Stimulated activated naive CD8-positive, alpha-beta T cell treated with anti-CD3 and anti-CD28 coated beads, Interleukin-15, Interleukin-2, amounts not matched to agents 100 ng/mL and 50 ng/mL, for 24 hours (primary cell): ENCODE measurements around the gene HMHB1.

Source experiments
- H3K27ac Mint-ChIP-seq: one replicate; pipeline ENCODE4 v1.8.0; 2021; ENCODE audit warnings: mild to moderate bottlenecking, mixed read lengths
- H3K27me3 Mint-ChIP-seq: one replicate; pipeline ENCODE4 v1.8.0; 2021; ENCODE audit warnings: mixed read lengths
- H3K36me3 Mint-ChIP-seq: one replicate; pipeline ENCODE4 v1.8.0; 2021; ENCODE audit warnings: low read depth, mixed read lengths
- H3K4me1 Mint-ChIP-seq: one replicate; pipeline ENCODE4 v1.8.0; 2021; ENCODE audit warnings: low read depth, mixed read lengths
- H3K4me3 Mint-ChIP-seq: one replicate; pipeline ENCODE4 v1.8.0; 2021; ENCODE audit warnings: mild to moderate bottlenecking, mixed read lengths
- H3K9me3 Mint-ChIP-seq: one replicate; pipeline ENCODE4 v1.8.0; 2021; ENCODE audit warnings: mixed read lengths

Gene HMHB1

DNA sequence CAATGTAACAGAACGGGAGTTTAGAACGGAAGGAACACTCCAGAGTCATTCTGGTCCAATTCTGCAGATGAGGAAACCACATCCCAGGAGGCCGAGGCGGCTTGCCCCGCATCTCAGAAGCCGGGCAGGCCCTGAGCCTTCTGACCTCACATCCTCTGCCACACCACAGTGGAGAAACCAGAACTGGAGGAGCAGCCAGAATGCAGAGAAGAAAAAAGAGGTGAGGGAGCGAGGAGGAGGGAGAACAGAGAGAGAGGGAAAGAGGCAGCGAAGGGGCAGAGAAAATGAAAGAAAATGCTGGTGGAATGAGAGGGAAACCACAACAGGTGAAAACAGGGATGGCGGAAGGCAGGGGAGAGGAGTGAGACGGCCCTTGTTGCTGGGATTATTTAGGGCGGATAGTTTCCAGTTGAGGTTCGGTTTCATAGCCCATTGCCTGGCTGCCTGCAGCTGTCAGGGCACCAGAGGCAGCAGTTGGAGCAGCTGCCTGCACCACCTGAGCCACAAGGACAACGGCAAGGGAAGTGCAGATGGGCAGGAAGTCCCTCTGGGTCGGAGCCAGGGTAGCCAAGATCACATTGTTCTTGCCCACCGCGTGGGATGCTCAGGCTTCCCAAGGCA, at the start of gene HMHB1:
Gene HMHB1 (plus strand): TSS at position 77 of the 621 bp plus-strand sequence.
- Mint-ChIP-seq H3K27me3 (peaks cover 6% of the 10 kb centered on the region), H3K27ac (peak within 1 kb of the TSS; percentile 75), H3K36me3 (no peaks in the 10 kb centered on the region), H3K4me3 (peak within 1 kb of the TSS; percentile 73), H3K9me3 (no peaks in the 10 kb centered on the region), H3K4me1 (peaks cover 17% of the 10 kb centered on the region)

GRCh38 chr5:143762636-143763220, 49.2 kb upstream of the HMHB1 start:
- H3K27ac Mint-ChIP-seq, result no peak overlapping the region
- no peak overlapping the region for H3K4me3 Mint-ChIP-seq
- H3K27me3 Mint-ChIP-seq, result peaks cover 8% of the 10 kb centered on the region
- H3K36me3 Mint-ChIP-seq, result no peaks in the 10 kb centered on the region
- peaks cover 6% of the 10 kb centered on the region for H3K4me1 Mint-ChIP-seq
- no peaks in the 10 kb centered on the region for H3K9me3 Mint-ChIP-seq

GRCh38 chr5:143767162-143767561, 44.8 kb upstream of the HMHB1 start:
- Mint-ChIP-seq H3K27me3 (peaks cover 3% of the 10 kb centered on the region), H3K4me1 (no peaks in the 10 kb centered on the region), H3K27ac (no peak overlapping the region), H3K4me3 (no peak overlapping the region), H3K36me3 (no peaks in the 10 kb centered on the region), H3K9me3 (no peaks in the 10 kb centered on the region)

GRCh38 chr5:143769026-143769786, 42.8 kb upstream of the HMHB1 start:
- H3K4me3 Mint-ChIP-seq, result no peak overlapping the region
- H3K36me3 Mint-ChIP-seq, result no peaks in the 10 kb centered on the region
- H3K27me3 Mint-ChIP-seq, result peaks cover 3% of the 10 kb centered on the region
- H3K9me3 Mint-ChIP-seq, result no peaks in the 10 kb centered on the region
- H3K4me1 Mint-ChIP-seq, result no peaks in the 10 kb centered on the region
- no peak overlapping the region for H3K27ac Mint-ChIP-seq

GRCh38 chr5:143770450-143770849, 41.5 kb upstream of the HMHB1 start:
- H3K27ac Mint-ChIP-seq, result no peak overlapping the region
- no peaks in the 10 kb centered on the region for H3K36me3 Mint-ChIP-seq
- no peaks in the 10 kb centered on the region for H3K4me1 Mint-ChIP-seq
- H3K4me3 Mint-ChIP-seq, result no peak overlapping the region
- H3K27me3 Mint-ChIP-seq, result peaks cover 3% of the 10 kb centered on the region
- H3K9me3 Mint-ChIP-seq, result no peaks in the 10 kb centered on the region

GRCh38 chr5:143771189-143771588, 40.8 kb upstream of the HMHB1 start:
- no peaks in the 10 kb centered on the region for H3K36me3 Mint-ChIP-seq
- no peak overlapping the region for H3K27ac Mint-ChIP-seq
- H3K9me3 Mint-ChIP-seq, result no peaks in the 10 kb centered on the region
- H3K4me3 Mint-ChIP-seq, result no peak overlapping the region
- H3K27me3 Mint-ChIP-seq, result peaks cover 2% of the 10 kb centered on the region
- H3K4me1 Mint-ChIP-seq, result no peaks in the 10 kb centered on the region

GRCh38 chr5:143771602-143772001, 40.4 kb upstream of the HMHB1 start:
- H3K27ac Mint-ChIP-seq, result no peak overlapping the region
- no peaks in the 10 kb centered on the region for H3K27me3 Mint-ChIP-seq
- H3K9me3 Mint-ChIP-seq, result no peaks in the 10 kb centered on the region
- H3K4me3 Mint-ChIP-seq, result no peak overlapping the region
- no peaks in the 10 kb centered on the region for H3K4me1 Mint-ChIP-seq
- no peaks in the 10 kb centered on the region for H3K36me3 Mint-ChIP-seq

- H3K27ac Mint-ChIP-seq, result no peak overlapping the region
- H3K9me3 Mint-ChIP-seq, result no peaks in the 10 kb centered on the region
- no peak overlapping the region for H3K4me3 Mint-ChIP-seq
- H3K27me3 Mint-ChIP-seq, result no peaks in the 10 kb centered on the region
- H3K36me3 Mint-ChIP-seq, result no peaks in the 10 kb centered on the region
- no peaks in the 10 kb centered on the region for H3K4me1 Mint-ChIP-seq
These were observed 39.3 kb upstream of the HMHB1 start for GRCh38 chr5:143772621-143773020.

GRCh38 chr5:143775258-143775657, 36.7 kb upstream of the HMHB1 start:
- Mint-ChIP-seq H3K9me3 (no peaks in the 10 kb centered on the region), H3K4me1 (no peaks in the 10 kb centered on the region)

GRCh38 chr5:143776951-143777350, 35.0 kb upstream of the HMHB1 start:
- H3K27me3 Mint-ChIP-seq, result no peaks in the 10 kb centered on the region
- H3K4me1 Mint-ChIP-seq, result no peaks in the 10 kb centered on the region
- no peaks in the 10 kb centered on the region for H3K9me3 Mint-ChIP-seq
- no peak overlapping the region for H3K27ac Mint-ChIP-seq
- no peak overlapping the region for H3K4me3 Mint-ChIP-seq
- no peaks in the 10 kb centered on the region for H3K36me3 Mint-ChIP-seq

More at GRCh38 chr5:143775258-143775657, 36.7 kb upstream of the HMHB1 start:
- H3K27ac Mint-ChIP-seq, result no peak overlapping the region
- H3K36me3 Mint-ChIP-seq, result no peaks in the 10 kb centered on the region
- no peak overlapping the region for H3K4me3 Mint-ChIP-seq
- no peaks in the 10 kb centered on the region for H3K27me3 Mint-ChIP-seq

- H3K4me1 Mint-ChIP-seq, result no peaks in the 10 kb centered on the region
- H3K36me3 Mint-ChIP-seq, result no peaks in the 10 kb centered on the region
- no peak overlapping the region for H3K27ac Mint-ChIP-seq
- H3K4me3 Mint-ChIP-seq, result no peak overlapping the region
- H3K9me3 Mint-ChIP-seq, result no peaks in the 10 kb centered on the region
- H3K27me3 Mint-ChIP-seq, result peaks cover 3% of the 10 kb centered on the region
These were observed 32.5 kb upstream of the HMHB1 start for GRCh38 chr5:143779506-143779905.

GRCh38 chr5:143781993-143782520, 29.9 kb upstream of the HMHB1 start:
- no peaks in the 10 kb centered on the region for H3K9me3 Mint-ChIP-seq
- peaks cover 3% of the 10 kb centered on the region for H3K27me3 Mint-ChIP-seq
- no peak overlapping the region for H3K27ac Mint-ChIP-seq
- H3K4me1 Mint-ChIP-seq, result no peaks in the 10 kb centered on the region
- no peaks in the 10 kb centered on the region for H3K36me3 Mint-ChIP-seq
- no peak overlapping the region for H3K4me3 Mint-ChIP-seq

DNA sequence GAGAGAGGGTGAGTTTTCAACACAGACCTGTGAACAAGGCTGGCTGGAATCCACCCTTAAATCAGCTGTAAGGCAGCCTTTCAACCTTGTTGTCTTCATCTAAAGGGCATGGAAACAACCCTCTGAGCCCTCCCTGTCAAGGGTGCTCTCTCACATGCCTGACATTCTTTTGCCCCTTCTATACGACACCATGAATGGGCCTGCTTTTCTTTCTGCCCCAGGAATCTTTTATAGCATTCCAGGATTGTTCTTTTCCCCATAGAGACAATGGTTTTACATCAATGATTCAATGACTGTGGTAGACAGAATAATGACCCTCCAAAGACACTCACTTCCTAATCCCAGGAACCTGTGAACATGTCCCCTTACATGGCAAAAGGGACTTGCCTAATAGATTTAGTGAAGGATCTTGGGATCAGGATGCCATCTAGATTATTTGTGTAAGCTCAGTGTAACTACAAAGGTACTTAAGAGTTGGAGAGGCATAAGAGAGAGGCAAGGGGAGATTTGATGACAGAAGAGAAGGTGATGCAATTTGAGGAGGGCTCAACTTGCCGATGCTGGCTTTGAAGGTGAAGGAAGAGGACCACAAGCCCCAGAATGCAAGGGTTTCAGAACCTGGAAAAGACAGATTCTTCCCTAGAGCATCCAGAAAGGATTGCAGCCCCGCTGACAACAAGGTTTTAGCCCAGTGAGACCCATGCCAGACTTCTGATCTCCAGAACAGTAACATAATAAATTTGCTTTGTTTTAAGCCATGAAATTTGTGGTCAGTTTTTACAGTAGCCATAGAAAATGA, 29.2 kb upstream of the HMHB1 start:
- H3K27me3 Mint-ChIP-seq, result peaks cover 3% of the 10 kb centered on the region
- H3K4me1 Mint-ChIP-seq, result no peaks in the 10 kb centered on the region
- no peak overlapping the region for H3K4me3 Mint-ChIP-seq
- no peak overlapping the region for H3K27ac Mint-ChIP-seq
- no peaks in the 10 kb centered on the region for H3K36me3 Mint-ChIP-seq
- H3K9me3 Mint-ChIP-seq, result no peaks in the 10 kb centered on the region

GRCh38 chr5:143788401-143788800, 23.6 kb upstream of the HMHB1 start:
- Mint-ChIP-seq H3K4me1 (no peaks in the 10 kb centered on the region), H3K36me3 (no peaks in the 10 kb centered on the region), H3K27ac (no peak overlapping the region), H3K27me3 (no peaks in the 10 kb centered on the region), H3K9me3 (no peaks in the 10 kb centered on the region), H3K4me3 (no peak overlapping the region)
